SK-N-MC (cell line): ENCODE results near the gene C6orf120.

Experiments used
- EZH2 ChIP-seq: fragments of 200-600 bp; sonication (generic); IDR thresholded peaks from one replicate; pipeline ENCODE4 v1.6.1; 2017; ENCODE audit warnings: antibody characterized with exemption
- FOXP2 ChIP-seq: optimal IDR thresholded peaks from 2 replicates; pipeline ENCODE3; 2011; ENCODE audit warnings: mild to moderate bottlenecking, moderate library complexity; ENCODE audit not compliant: insufficient read depth; ENCODE audit errors: extremely low read length, control extremely low read depth
- POLR2AphosphoS5 ChIP-seq: IDR thresholded peaks from 2 replicates; pipeline ENCODE4 v1.6.1; 2012; ENCODE audit warnings: mild to moderate bottlenecking, low read depth, low read length, borderline replicate concordance

GRCh38 chr6:169669889-169670288 is 32.0 kb upstream of the C6orf120 start:
- TF ChIP-seq POLR2AphosphoS5 (no peak), EZH2 (no peak), FOXP2 (no peak)
